Transverse colon (tissue), 3 donors: Measurements from ENCODE around the gene REEP1.

ENCODE experiments used
- CTCF ChIP-seq, 5 experiments: fragments of 200-600 bp in 3 of 5; fragments of 450-650 bp in 2 of 5; sonication (generic) in 3 of 5; IDR thresholded peaks; 1 replicate in 2 of 5; 2 replicates in 3 of 5; pipeline ENCODE4 v1.5.1; 2016 to 2017; ENCODE audit warnings: antibody characterized with exemption in 5 of 5, inconsistent platforms in 3 of 5, mild to moderate bottlenecking in 2 of 5, moderate library complexity in 1 of 5
- POLR2A ChIP-seq: fragments of 450-650 bp; IDR thresholded peaks from one replicate; pipeline ENCODE4 v1.6.1; 2016; ENCODE audit warnings: antibody characterized with exemption, mild to moderate bottlenecking, moderate library complexity

DNA sequence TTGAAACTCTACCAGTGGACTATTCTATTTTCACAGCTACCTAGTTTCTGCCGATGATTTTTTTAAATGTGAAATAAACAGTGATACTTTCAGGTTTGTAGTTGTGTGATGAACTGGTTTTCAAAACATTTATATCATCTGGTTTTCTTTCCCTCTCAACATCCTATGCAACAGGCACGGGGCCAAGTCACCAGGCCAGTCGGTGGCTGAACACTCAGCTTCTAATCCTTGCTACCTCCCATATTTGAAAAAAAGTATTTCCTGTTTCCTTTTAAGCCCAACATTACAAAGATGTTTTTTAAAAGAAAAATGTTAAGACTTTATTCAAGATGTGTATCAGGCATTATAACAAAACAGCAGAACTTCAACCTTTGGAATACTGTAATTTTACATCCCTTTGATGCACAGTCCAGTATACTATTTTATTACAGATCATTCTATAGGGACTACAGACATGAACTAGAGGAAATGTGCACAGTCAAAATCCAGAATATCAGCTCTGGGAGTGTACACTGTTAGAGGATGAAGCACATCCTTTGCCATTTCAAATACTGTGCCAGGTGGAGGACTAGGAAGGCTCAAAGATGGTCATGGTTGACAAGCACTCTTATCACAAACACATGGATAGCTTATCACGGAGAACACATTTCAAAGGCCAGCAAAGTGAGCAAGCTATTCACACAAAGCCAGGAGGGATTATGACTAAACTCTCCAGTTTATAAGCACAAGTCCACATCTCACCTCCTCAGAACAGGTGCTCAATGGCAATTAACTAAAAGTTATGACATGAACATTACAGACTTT is 123.5 kb downstream of the REEP1 start:
- TF ChIP-seq CTCF (IDR thresholded peaks at IDR 0.05) (no peak), POLR2A (no peak)
